SK-N-SH (cell line): ENCODE measurements around the gene NUDT7. TPM values are rescaled to one million over a fixed set of nuclear protein-coding genes. Genes with fewer than 3 reads are reported as not detected.
A peak's percentile ranks its signal among the peaks of the same experiment; 100 is the strongest.

Experiments
- CTCF ChIA-PET: fragments of 300-600, 350-600 bp; formaldehyde crosslinking; extraction: SDS; loops from one replicate; lab custom pipeline; 2021; lab: Yijun Ruan, JAX
- POLR2A ChIA-PET: fragments of 350-600 bp; sonication (Branson Sonifier 250); formaldehyde crosslinking; extraction: SDS; loops from one replicate; lab custom pipeline; 2020; ENCODE audit warnings: antibody characterized with exemption, inconsistent platforms; lab: Yijun Ruan, JAX
- DNase-seq: peaks from one replicate; pipeline ENCODE4 v3.0.0; 2012
- H2AFZ ChIP-seq: fragments of 200-600 bp; sonication (generic); 2 replicates; pipeline ENCODE4 v1.8.1; 2016; ENCODE audit warnings: antibody characterized with exemption, mild to moderate bottlenecking, low read depth
- H3F3A ChIP-seq: fragments of 200-600 bp; sonication (generic); replicated peaks from 2 replicates; pipeline ENCODE3; 2016; ENCODE audit warnings: antibody characterized with exemption, mild to moderate bottlenecking; ENCODE audit not compliant: insufficient read depth
- H3K27ac ChIP-seq, 2 experiments: fragments of 200-500 bp in 1 of 2; fragments of 200-600 bp in 1 of 2; sonication (Bioruptor generic) in 1 of 2; sonication (generic), shearing (Covaris generic) in 1 of 2; 2 replicates each; pipeline versions ENCODE4 v1.5.1 to v1.6.1; 2014 to 2016; ENCODE audit warnings: low read depth in 2 of 2, inconsistent platforms in 1 of 2, low read length in 1 of 2, mild to moderate bottlenecking in 1 of 2, mixed read lengths in 1 of 2
- H3K27me3 ChIP-seq: fragments of 200-600 bp; sonication (generic), shearing (Covaris generic); 2 replicates; pipeline ENCODE4 v1.6.1; 2016; ENCODE audit warnings: mixed run types; ENCODE audit not compliant: insufficient read depth
- H3K36me3 ChIP-seq, 2 experiments: fragments of 200-500 bp in 1 of 2; fragments of 200-600 bp in 1 of 2; sonication (Bioruptor generic) in 1 of 2; sonication (generic) in 1 of 2; replicated peaks in 1 of 2; 2 replicates each; pipeline versions ENCODE3 to v1.5.1; 2014 to 2016; ENCODE audit warnings: low read length in 1 of 2, mild to moderate bottlenecking in 1 of 2; ENCODE audit not compliant: insufficient read depth in 2 of 2, control insufficient read depth in 1 of 2
- H3K4me1 ChIP-seq, 2 experiments: fragments of 200-500 bp in 1 of 2; fragments of 200-600 bp in 1 of 2; sonication (Bioruptor generic) in 1 of 2; sonication (generic), shearing (Covaris generic) in 1 of 2; 2 replicates each; pipeline versions ENCODE4 v1.5.1 to v1.6.1; 2014 to 2016; ENCODE audit warnings: low read depth in 1 of 2, low read length in 1 of 2, mixed run types in 1 of 2; ENCODE audit not compliant: insufficient read depth in 2 of 2, control insufficient read depth in 1 of 2
- H3K4me2 ChIP-seq: fragments of 200-600 bp; sonication (generic), shearing (Covaris generic); 2 replicates; pipeline ENCODE4 v1.6.1; 2017; ENCODE audit warnings: mixed run types
- H3K4me3 ChIP-seq, 2 experiments: fragments of 200-500 bp in 1 of 2; fragments of 200-600 bp in 1 of 2; sonication (Bioruptor generic) in 1 of 2; sonication (generic), shearing (Covaris generic) in 1 of 2; 2 replicates each; pipeline versions ENCODE4 v1.5.1 to v1.8.1; 2014 to 2016; ENCODE audit warnings: low read depth in 2 of 2, inconsistent platforms in 1 of 2, low read length in 1 of 2, mild to moderate bottlenecking in 1 of 2, mixed read lengths in 1 of 2, moderate library complexity in 1 of 2
- H3K79me2 ChIP-seq: fragments of 200-600 bp; sonication (generic); 2 replicates; pipeline ENCODE4 v1.8.1; 2017; ENCODE audit warnings: mild to moderate bottlenecking; ENCODE audit not compliant: insufficient read depth
- H3K9ac ChIP-seq: fragments of 200-600 bp; sonication (generic); 2 replicates; pipeline ENCODE4 v1.6.1; 2017; ENCODE audit warnings: mixed run types
- H3K9me2 ChIP-seq: fragments of 200-600 bp; sonication (generic); 2 replicates; pipeline ENCODE4 v1.6.1; 2017; ENCODE audit warnings: mixed run types
- H3K9me3 ChIP-seq: fragments of 200-600 bp; sonication (generic); 2 replicates; pipeline ENCODE4 v1.6.1; 2017; ENCODE audit warnings: mixed run types, mild to moderate bottlenecking, moderate library complexity
- H4K20me1 ChIP-seq: fragments of 200-600 bp; sonication (generic); 2 replicates; pipeline ENCODE4 v1.6.1; 2017; ENCODE audit warnings: mild to moderate bottlenecking, mixed run types; ENCODE audit not compliant: insufficient read depth
- CHD2 ChIP-seq: fragments of 150-350 bp; IDR thresholded peaks from 2 replicates; pipeline ENCODE4 v1.6.1; 2018; ENCODE audit warnings: low read length; ENCODE audit not compliant: partially characterized antibody
- CTCF ChIP-seq: fragments of 200-600 bp; sonication (generic); IDR thresholded peaks from 2 replicates; pipeline ENCODE4 v1.6.1; 2017; ENCODE audit warnings: antibody characterized with exemption, mild to moderate bottlenecking, moderate library complexity
- FOSL2 ChIP-seq: IDR thresholded peaks from 2 replicates; pipeline ENCODE4 v1.4.0; 2012; ENCODE audit warnings: low read depth, mild to moderate bottlenecking, moderate library complexity, borderline replicate concordance
- GABPA ChIP-seq: IDR thresholded peaks from 2 replicates; pipeline ENCODE4 v1.4.0; 2012; ENCODE audit warnings: low read depth, mild to moderate bottlenecking
- NFIC ChIP-seq: IDR thresholded peaks from 2 replicates; pipeline ENCODE4 v1.4.0; 2012; ENCODE audit warnings: borderline replicate concordance
- PBX3 ChIP-seq: IDR thresholded peaks from 2 replicates; pipeline ENCODE4; 2012
- POLR2AphosphoS5 ChIP-seq: IDR thresholded peaks from 2 replicates; pipeline ENCODE4 v1.6.1; 2012; ENCODE audit warnings: low read depth, low read length
- RAD21 ChIP-seq: IDR thresholded peaks from 2 replicates; pipeline ENCODE4 v1.6.1; 2012; ENCODE audit warnings: mild to moderate bottlenecking, low read length
- RXRA ChIP-seq: IDR thresholded peaks from 2 replicates; pipeline ENCODE4 v1.4.0; 2012; ENCODE audit warnings: low read depth, mild to moderate bottlenecking, borderline replicate concordance
- SIN3A ChIP-seq: IDR thresholded peaks from 2 replicates; pipeline ENCODE4 v1.6.1; 2012; ENCODE audit warnings: low read depth, mild to moderate bottlenecking, low read length, moderate library complexity, borderline replicate concordance
- TCF12 ChIP-seq: IDR thresholded peaks from 2 replicates; pipeline ENCODE4 v1.4.0; 2012
- WGBS: methylation state at CpG from one replicate; pipeline ENCODE4 v1.1.6; 2017; ENCODE audit warnings: low lambda C conversion rate; 5-methylcytosine and 5-hydroxymethylcytosine counted together
- polyA plus RNA-seq, 3 experiments: library from polyadenylated mRNA; depleted of rRNA; stranded (reverse); fragments of >200 nt; gene quantifications; 2 replicates each; pipeline ENCODE4 v1.2.3, GENCODE V29; 2012
- TF ChIP-seq, protein P1 (sequence below): IDR thresholded peaks from 2 replicates; pipeline ENCODE4 v1.4.0; 2012; ENCODE audit warnings: low read depth, borderline replicate concordance

The NUDT7 gene
- polyA plus RNA-seq, 1 of the 3 experiments (the other 2 are of a cell fraction): 11.4 TPM

DNA sequence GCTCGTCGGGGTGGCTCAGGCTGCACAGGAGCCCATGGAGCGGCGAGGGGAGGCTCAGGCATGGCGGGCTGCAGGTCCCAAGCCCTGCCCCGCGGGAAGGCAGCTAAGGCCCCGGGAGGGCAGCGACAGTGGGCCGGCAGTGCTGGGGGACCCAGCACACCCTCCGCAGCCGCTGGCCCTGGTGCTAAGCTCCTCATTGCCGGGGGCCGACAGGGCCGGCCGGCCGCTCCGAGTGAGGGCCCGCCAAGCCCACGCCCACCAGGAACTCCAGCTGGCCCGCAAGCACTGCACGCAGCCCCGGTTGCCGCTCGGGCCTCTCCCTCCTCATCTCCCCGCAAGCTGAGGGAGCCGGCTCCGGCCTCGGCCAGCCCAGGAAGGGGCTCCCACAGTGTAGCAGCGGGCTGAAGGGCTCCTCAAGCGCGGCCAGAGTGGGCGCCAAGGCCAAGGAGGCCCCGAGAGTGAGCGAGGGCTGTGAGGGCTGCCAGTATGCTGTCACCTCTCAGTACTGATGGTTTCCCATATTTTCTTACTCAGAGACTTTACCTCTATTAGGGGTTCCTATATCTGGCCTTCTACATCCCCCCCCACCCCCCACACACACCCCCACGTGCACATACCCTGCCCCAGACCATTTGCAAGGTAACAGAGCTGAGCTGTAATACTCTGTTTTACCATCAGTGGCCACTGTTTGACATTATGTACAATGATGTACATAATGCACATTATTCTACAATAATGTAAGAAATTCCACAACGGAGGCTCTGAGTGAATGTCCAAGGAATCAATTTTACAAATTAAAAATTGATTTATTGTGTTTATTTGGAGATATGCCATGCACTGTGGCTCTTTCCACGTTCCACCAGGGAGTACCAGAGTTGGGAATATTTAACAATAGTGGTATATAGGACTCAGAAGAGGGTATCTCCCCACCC, 62.4 kb downstream of the NUDT7 start:
- Histone ChIP-seq H3K4me2 (no peak overlapping the region), H2AFZ (no peak overlapping the region), H4K20me1 (no peaks in the 10 kb centered on the region), H3K4me1 (peaks cover 0 to 11% of the 10 kb centered on the region in 2 experiments; a peak in 1 of 4 replicates), H3K27me3 (no peaks in the 10 kb centered on the region), H3K9me3 (no peaks in the 10 kb centered on the region), H3K36me3 (no peaks in the 10 kb centered on the region), H3K79me2 (peaks cover 13% of the 10 kb centered on the region), H3K9me2 (no peaks in the 10 kb centered on the region), H3K27ac (no peak overlapping the region), H3F3A (peaks cover 9% of the 10 kb centered on the region), H3K9ac (no peak overlapping the region), H3K4me3 (no peak overlapping the region)
- TF ChIP-seq RXRA: no peak
- TF ChIP-seq CTCF: peak; percentile 51
- TF ChIP-seq CHD2: no peak
- no peak for TF ChIP-seq FOSL2
- TF ChIP-seq NFIC: no peak
- no peak for TF ChIP-seq SIN3A
- TF ChIP-seq, protein P1, sequence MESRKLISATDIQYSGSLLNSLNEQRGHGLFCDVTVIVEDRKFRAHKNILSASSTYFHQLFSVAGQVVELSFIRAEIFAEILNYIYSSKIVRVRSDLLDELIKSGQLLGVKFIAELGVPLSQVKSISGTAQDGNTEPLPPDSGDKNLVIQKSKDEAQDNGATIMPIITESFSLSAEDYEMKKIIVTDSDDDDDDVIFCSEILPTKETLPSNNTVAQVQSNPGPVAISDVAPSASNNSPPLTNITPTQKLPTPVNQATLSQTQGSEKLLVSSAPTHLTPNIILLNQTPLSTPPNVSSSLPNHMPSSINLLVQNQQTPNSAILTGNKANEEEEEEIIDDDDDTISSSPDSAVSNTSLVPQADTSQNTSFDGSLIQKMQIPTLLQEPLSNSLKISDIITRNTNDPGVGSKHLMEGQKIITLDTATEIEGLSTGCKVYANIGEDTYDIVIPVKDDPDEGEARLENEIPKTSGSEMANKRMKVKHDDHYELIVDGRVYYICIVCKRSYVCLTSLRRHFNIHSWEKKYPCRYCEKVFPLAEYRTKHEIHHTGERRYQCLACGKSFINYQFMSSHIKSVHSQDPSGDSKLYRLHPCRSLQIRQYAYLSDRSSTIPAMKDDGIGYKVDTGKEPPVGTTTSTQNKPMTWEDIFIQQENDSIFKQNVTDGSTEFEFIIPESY: no peak
- no peak for TF ChIP-seq GABPA
- no peak for TF ChIP-seq POLR2AphosphoS5
- no peak for TF ChIP-seq TCF12
- peak; percentile 31 for TF ChIP-seq RAD21
- TF ChIP-seq PBX3: no peak
- CTCF ChIA-PET: interaction anchor here (0.7 to 1.5 kb wide), 6 partner anchors 10 to 130 kb away, joined by 3 to 4 read pairs (median 3); no protein-coding TSS in a partner anchor
- 78% methylated on average over 16 of the region's 38 CpGs for WGBS
- POLR2A ChIA-PET: no interaction called here
- peak; percentile 43 for DNase-seq
